ENCODE results near the gene SV2B.

GRCh38 chr15:91222052-91222451 lies 122.0 kb downstream of the SV2B start:
- TF ChIP-seq CTCF (IDR thresholded peaks at IDR 0.05) (no peak), HMGXB4 (CRISPR knock-in tag; IDR thresholded peaks at IDR 0.05; ENCODE audit: borderline replicate concordance) (no peak), JUNB (IDR thresholded peaks at IDR 0.05) (no peak), RFX5 (IDR thresholded peaks at IDR 0.05) (no peak), SMC3 (IDR thresholded peaks at IDR 0.05) (no peak), CHD2 (IDR thresholded peaks at IDR 0.05; ENCODE audit: low read length, partially characterized antibody) (no peak), MAX (IDR thresholded peaks at IDR 0.05) (no peak), CEBPB (IDR thresholded peaks at IDR 0.05) (no peak)
